Spleen (tissue), 7 donors: Measurements from ENCODE around the gene CEMP1.

ENCODE experiments used
- CTCF ChIP-seq, 11 experiments: fragments of 200-600 bp in 7 of 11; fragments of 450-650 bp in 4 of 11; sonication (generic) in 4 of 11; IDR thresholded peaks in 8 of 11; conservative IDR thresholded peaks in 3 of 11; 1 replicate in 7 of 11; 2 replicates in 4 of 11; pipeline versions ENCODE4 v1.4.0 to v1.8.0; 2016 to 2021; ENCODE audit warnings: antibody characterized with exemption in 11 of 11, inconsistent platforms in 4 of 11, mild to moderate bottlenecking in 1 of 11
- POLR2AphosphoS5 ChIP-seq, 3 donors: sonication (generic); formaldehyde crosslinking; IDR thresholded peaks; one replicate each; pipeline ENCODE4 v1.5.1; 2017; ENCODE audit warnings: antibody characterized with exemption in 3 of 3
- donor health status: DM: no; HTN: no; CAD: no; lungs with moderate emphysema.
- donor health status: DM: no; HTN: no; CAD: no.
- donor health status: DM: no; HTN: no; CAD: no.

GRCh38 chr16:2511996-2512734, 19.0 kb downstream of the CEMP1 start:
- no peak for TF ChIP-seq CTCF (IDR thresholded peaks at IDR 0.05 in 8 of 11, conservative IDR thresholded peaks at IDR 0.05 in 3 of 11)
- no peak for TF ChIP-seq POLR2AphosphoS5 (IDR thresholded peaks at IDR 0.05)
